Osteoblast (primary cell): ENCODE data around the gene STARD10. TPM values are rescaled to one million over a fixed set of nuclear protein-coding genes. Genes with fewer than 3 reads are reported as not detected.

Experiments
- DNase-seq: peaks from one replicate; pipeline ENCODE4 v3.0.0; 2011; ENCODE audit warnings: low spot score, mixed read lengths; ENCODE audit not compliant: insufficient read length; ENCODE audit errors: missing footprints
- H2AFZ ChIP-seq: 2 replicates; pipeline ENCODE4 v1.6.0; 2011; ENCODE audit warnings: mild to moderate bottlenecking, low read length
- H3K27ac ChIP-seq: 2 replicates; pipeline ENCODE4 v1.5.1; 2011; ENCODE audit warnings: mild to moderate bottlenecking, low read depth, low read length, moderate library complexity
- H3K27me3 ChIP-seq: 2 replicates; pipeline ENCODE4 v1.6.0; 2012; ENCODE audit warnings: mild to moderate bottlenecking, control low read depth, inconsistent platforms, low read length, moderate library complexity; ENCODE audit not compliant: insufficient read depth
- H3K36me3 ChIP-seq: 2 replicates; pipeline ENCODE4 v1.5.1; 2011; ENCODE audit warnings: mild to moderate bottlenecking, low read length, control low read depth, moderate library complexity; ENCODE audit not compliant: insufficient read depth
- H3K4me1 ChIP-seq: 2 replicates; pipeline ENCODE4 v1.5.1; 2011; ENCODE audit warnings: mild to moderate bottlenecking, low read length, control low read depth, moderate library complexity; ENCODE audit not compliant: insufficient read depth
- H3K4me2 ChIP-seq: 2 replicates; pipeline ENCODE4 v1.6.0; 2011; ENCODE audit warnings: mild to moderate bottlenecking, low read length; ENCODE audit not compliant: insufficient read depth
- H3K4me3 ChIP-seq: fragments of 200-600 bp; sonication (generic); 3 replicates; pipeline ENCODE4 v1.5.1; 2012; ENCODE audit warnings: mild to moderate bottlenecking, low read length, inconsistent platforms; ENCODE audit not compliant: insufficient read depth
- H3K79me2 ChIP-seq: 2 replicates; pipeline ENCODE4 v1.6.0; 2012; ENCODE audit warnings: mild to moderate bottlenecking, low read length, control low read depth, inconsistent platforms; ENCODE audit not compliant: insufficient read depth
- H3K9me3 ChIP-seq: 2 replicates; pipeline ENCODE4 v1.5.1; 2011; ENCODE audit warnings: low read depth, low read length, control low read depth
- H4K20me1 ChIP-seq: 2 replicates; pipeline ENCODE4 v1.6.0; 2012; ENCODE audit warnings: mild to moderate bottlenecking, low read length, control low read depth; ENCODE audit not compliant: insufficient read depth
- total RNA-seq: library from RNA; depleted of rRNA; stranded (reverse); fragments of >200 nt; gene quantifications from 2 replicates; pipeline ENCODE4 v1.2.3, GENCODE V29; 2012
- TF ChIP-seq, protein P1 (sequence below): IDR thresholded peaks from 2 replicates; pipeline ENCODE4 v1.5.1; 2011; ENCODE audit warnings: mild to moderate bottlenecking, low read depth, low read length, moderate library complexity; ENCODE audit errors: extremely low read depth

STARD10 gene
- total RNA-seq, 1 donor, result 25.7 TPM

GRCh38 chr11:72820439-72821139 lies 26.7 kb upstream of the STARD10 start:
- Histone ChIP-seq H2AFZ (no peak overlapping the region), H4K20me1 (peaks cover 6% of the 10 kb centered on the region), H3K79me2 (peaks cover 3% of the 10 kb centered on the region), H3K9me3 (no peaks in the 10 kb centered on the region), H3K4me1 (peaks cover 16% of the 10 kb centered on the region), H3K27me3 (no peaks in the 10 kb centered on the region), H3K27ac (no peak overlapping the region), H3K4me3 (no peak overlapping the region), H3K4me2 (no peak overlapping the region), H3K36me3 (peaks cover 8% of the 10 kb centered on the region)
- TF ChIP-seq, protein P1, sequence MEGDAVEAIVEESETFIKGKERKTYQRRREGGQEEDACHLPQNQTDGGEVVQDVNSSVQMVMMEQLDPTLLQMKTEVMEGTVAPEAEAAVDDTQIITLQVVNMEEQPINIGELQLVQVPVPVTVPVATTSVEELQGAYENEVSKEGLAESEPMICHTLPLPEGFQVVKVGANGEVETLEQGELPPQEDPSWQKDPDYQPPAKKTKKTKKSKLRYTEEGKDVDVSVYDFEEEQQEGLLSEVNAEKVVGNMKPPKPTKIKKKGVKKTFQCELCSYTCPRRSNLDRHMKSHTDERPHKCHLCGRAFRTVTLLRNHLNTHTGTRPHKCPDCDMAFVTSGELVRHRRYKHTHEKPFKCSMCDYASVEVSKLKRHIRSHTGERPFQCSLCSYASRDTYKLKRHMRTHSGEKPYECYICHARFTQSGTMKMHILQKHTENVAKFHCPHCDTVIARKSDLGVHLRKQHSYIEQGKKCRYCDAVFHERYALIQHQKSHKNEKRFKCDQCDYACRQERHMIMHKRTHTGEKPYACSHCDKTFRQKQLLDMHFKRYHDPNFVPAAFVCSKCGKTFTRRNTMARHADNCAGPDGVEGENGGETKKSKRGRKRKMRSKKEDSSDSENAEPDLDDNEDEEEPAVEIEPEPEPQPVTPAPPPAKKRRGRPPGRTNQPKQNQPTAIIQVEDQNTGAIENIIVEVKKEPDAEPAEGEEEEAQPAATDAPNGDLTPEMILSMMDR, result no peak
- no peak for DNase-seq

DNA sequence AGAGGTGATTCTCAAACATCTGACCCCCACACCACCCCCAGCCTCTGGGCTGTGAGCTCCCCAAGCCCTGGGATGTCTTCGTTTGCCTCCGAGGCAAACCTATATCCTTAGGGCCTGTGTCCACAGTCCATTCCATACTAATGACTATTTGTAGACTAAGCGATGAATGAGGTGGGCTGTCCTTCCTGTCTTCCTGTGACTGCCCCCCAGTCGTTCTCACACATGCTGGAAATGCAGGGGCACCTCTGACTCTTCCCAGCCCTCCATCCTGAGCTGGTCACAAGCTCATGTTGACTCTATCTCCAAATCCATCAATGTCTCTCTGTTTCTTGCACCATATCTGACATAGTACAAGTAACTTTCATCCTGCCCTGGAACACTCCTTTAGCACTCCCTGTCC lies 25.1 kb upstream of the STARD10 start:
- Histone ChIP-seq H3K4me3 (no peak overlapping the region), H3K27ac (no peak overlapping the region), H3K27me3 (no peaks in the 10 kb centered on the region), H2AFZ (no peak overlapping the region), H3K9me3 (no peaks in the 10 kb centered on the region), H3K4me1 (peaks cover 24% of the 10 kb centered on the region), H3K4me2 (no peak overlapping the region), H3K79me2 (peaks cover 15% of the 10 kb centered on the region), H3K36me3 (peaks cover 8% of the 10 kb centered on the region), H4K20me1 (peaks cover 6% of the 10 kb centered on the region)
- no peak for DNase-seq
- TF ChIP-seq, protein P1, result no peak

GRCh38 chr11:72817966-72818365 lies 24.1 kb upstream of the STARD10 start:
- H3K4me2 ChIP-seq, result no peak overlapping the region
- no peaks in the 10 kb centered on the region for H3K9me3 ChIP-seq
- no peaks in the 10 kb centered on the region for H3K27me3 ChIP-seq
- TF ChIP-seq, protein P1, result no peak
- peaks cover 33% of the 10 kb centered on the region for H3K4me1 ChIP-seq
- H3K4me3 ChIP-seq, result no peak overlapping the region
- DNase-seq, result no peak
- H2AFZ ChIP-seq, result no peak overlapping the region
- H3K27ac ChIP-seq, result no peak overlapping the region
- peaks cover 17% of the 10 kb centered on the region for H3K79me2 ChIP-seq
- peaks cover 3% of the 10 kb centered on the region for H4K20me1 ChIP-seq
- peaks cover 5% of the 10 kb centered on the region for H3K36me3 ChIP-seq

GRCh38 chr11:72816404-72816990 lies 22.6 kb upstream of the STARD10 start:
- DNase-seq, result no peak

More at GRCh38 chr11:72816404-72816990, 22.6 kb upstream of the STARD10 start:
- Histone ChIP-seq H3K36me3 (peaks cover 5% of the 10 kb centered on the region), H3K9me3 (no peaks in the 10 kb centered on the region), H3K27me3 (no peaks in the 10 kb centered on the region), H3K79me2 (peaks cover 29% of the 10 kb centered on the region), H2AFZ (no peak overlapping the region), H3K4me3 (no peak overlapping the region), H3K4me2 (no peak overlapping the region), H3K27ac (no peak overlapping the region), H3K4me1 (peaks cover 36% of the 10 kb centered on the region), H4K20me1 (peaks cover 3% of the 10 kb centered on the region)
- TF ChIP-seq, protein P1, result no peak
